HepG2 (cell line): ENCODE measurements around the gene LSM2. TPM values are rescaled to one million over a fixed set of nuclear protein-coding genes. Genes with fewer than 3 reads are reported as not detected.

Experiments used
- ATAC-seq: fragments of 200-7000 bp; cut with Tn5 transposase; 3 replicates; pipeline ENCODE4 v1.9.1; 2020; ENCODE audit warnings: mild to moderate bottlenecking, moderate library complexity
- BruUV-seq: library from RNA; stranded (reverse); fragments of 400-500 nt; replicated peaks from 2 replicates; lab custom pipeline; 2021; lab: Mats Ljungman, UMichigan
- CTCF ChIA-PET: fragments of 300-600 bp; formaldehyde crosslinking; extraction: SDS; loops from one replicate; lab custom pipeline; 2021; ENCODE audit warnings: low total read pairs, inconsistent platforms, low intra/inter-chr PET ratio; lab: Yijun Ruan, JAX
- POLR2A ChIA-PET: fragments of 350-600 bp; sonication (Branson Sonifier 250); formaldehyde crosslinking; loops from one replicate; lab custom pipeline; 2020; ENCODE audit warnings: antibody characterized with exemption, inconsistent platforms; lab: Yijun Ruan, JAX
- DNase-seq: peaks from one replicate; pipeline ENCODE4 v3.0.0-alpha.2; 2015; ENCODE audit warnings: low spot score
- FAIRE-seq: peaks from 3 replicates; lab custom pipeline; 2011; peaks lifted over from hg19 to GRCh38; lab: Jason Lieb, UNC
- H2AFZ ChIP-seq: one replicate; pipeline ENCODE4 v1.6.1; 2011; ENCODE audit warnings: low read length, inconsistent platforms
- H3K27ac ChIP-seq: fragments of 300-600 bp; 3 replicates; pipeline ENCODE4 v1.8.0; 2011; ENCODE audit warnings: mixed run types, mild to moderate bottlenecking, mixed read lengths, low read length, inconsistent platforms; ENCODE audit not compliant: insufficient read depth; ENCODE audit errors: extremely low read length
- H3K27me3 ChIP-seq, 2 experiments: fragments of 200-600 bp in 1 of 2; 2 replicates in 1 of 2; 3 replicates in 1 of 2; pipeline versions ENCODE4 v1.6.0 to v1.8.0; 2011; ENCODE audit warnings: low read length in 2 of 2, mild to moderate bottlenecking in 2 of 2, moderate library complexity in 2 of 2, inconsistent platforms in 1 of 2; ENCODE audit not compliant: insufficient read depth in 2 of 2, control insufficient read depth in 1 of 2
- H3K36me3 ChIP-seq, 2 experiments: fragments of 200-600 bp in 1 of 2; replicated peaks in 1 of 2; 2 replicates in 1 of 2; 3 replicates in 1 of 2; pipeline versions ENCODE4 v1.5.1 to v1.8.0; 2011; ENCODE audit warnings: low read length in 2 of 2, inconsistent platforms in 1 of 2; ENCODE audit not compliant: insufficient read depth in 2 of 2, control insufficient read depth in 1 of 2
- H3K4me1 ChIP-seq: 2 replicates; pipeline ENCODE4 v1.5.1; 2012; ENCODE audit warnings: low read length, inconsistent platforms; ENCODE audit not compliant: insufficient read depth
- H3K4me2 ChIP-seq: 2 replicates; pipeline ENCODE4 v1.6.0; 2011; ENCODE audit warnings: low read depth, low read length, inconsistent platforms
- H3K4me3 ChIP-seq, 3 experiments: fragments of 200-600 bp in 1 of 3; sonication (generic), shearing (Covaris generic) in 1 of 3; replicated peaks in 1 of 3; 2 replicates each; pipeline ENCODE4 v1.5.1; 2011 to 2016; ENCODE audit warnings: low read length in 3 of 3, inconsistent platforms in 2 of 3, low read depth in 2 of 3, mild to moderate bottlenecking in 2 of 3, control low read depth in 1 of 3, mixed read lengths in 1 of 3; ENCODE audit not compliant: insufficient read depth in 1 of 3
- H3K79me2 ChIP-seq: one replicate; pipeline ENCODE4 v1.6.1; 2011; ENCODE audit warnings: low read length, inconsistent platforms; ENCODE audit not compliant: insufficient read depth
- H3K9ac ChIP-seq: 2 replicates; pipeline ENCODE4 v1.6.0; 2011; ENCODE audit warnings: mild to moderate bottlenecking, low read depth, low read length, inconsistent platforms; ENCODE audit not compliant: insufficient read depth
- H3K9me3 ChIP-seq: 2 replicates; pipeline ENCODE4 v1.5.1; 2012; ENCODE audit warnings: mild to moderate bottlenecking, low read length
- H4K20me1 ChIP-seq: 2 replicates; pipeline ENCODE4 v1.6.0; 2011; ENCODE audit warnings: inconsistent platforms, mild to moderate bottlenecking, low read length, moderate library complexity; ENCODE audit not compliant: insufficient read depth
- EED ChIP-seq: sonication (generic); formaldehyde crosslinking; IDR thresholded peaks from 2 replicates; pipeline ENCODE4 v1.5.0; 2020; ENCODE audit warnings: mild to moderate bottlenecking, missing genetic modification reagents
- GMEB1 ChIP-seq: sonication (generic); formaldehyde crosslinking; IDR thresholded peaks from 2 replicates; pipeline ENCODE4 v1.5.1; 2020; ENCODE audit warnings: missing genetic modification reagents, mild to moderate bottlenecking, borderline replicate concordance
- HDAC2 ChIP-seq: sonication (generic); formaldehyde crosslinking; IDR thresholded peaks from 2 replicates; pipeline ENCODE4 v1.4.0; 2020; ENCODE audit warnings: missing genetic modification reagents
- KLF12 ChIP-seq: sonication (generic); formaldehyde crosslinking; IDR thresholded peaks from 2 replicates; pipeline ENCODE4 v1.4.0; 2020; ENCODE audit warnings: missing genetic modification reagents, borderline replicate concordance
- TBP ChIP-seq: sonication (generic); formaldehyde crosslinking; IDR thresholded peaks from 2 replicates; pipeline ENCODE4 v1.5.0; 2020; ENCODE audit warnings: missing genetic modification reagents
- THAP9 ChIP-seq: sonication (generic); formaldehyde crosslinking; IDR thresholded peaks from 2 replicates; pipeline ENCODE4; 2020; ENCODE audit warnings: missing genetic modification reagents, mild to moderate bottlenecking, borderline replicate concordance
- TMF1 ChIP-seq: sonication (generic); formaldehyde crosslinking; IDR thresholded peaks from 2 replicates; pipeline ENCODE4 v1.8.1; 2022; ENCODE audit warnings: low read depth, missing genetic modification reagents
- ZNF24 ChIP-seq: fragments of 450-650 bp; IDR thresholded peaks from 2 replicates; pipeline ENCODE4 v1.6.1; 2017; ENCODE audit warnings: antibody characterized with exemption, mild to moderate bottlenecking
- ZNF513 ChIP-seq: sonication (generic); formaldehyde crosslinking; conservative IDR thresholded peaks from 2 replicates; pipeline ENCODE4 v1.5.0; 2020; ENCODE audit warnings: missing genetic modification reagents
- ZNF609 ChIP-seq: sonication (generic); formaldehyde crosslinking; IDR thresholded peaks from 2 replicates; pipeline ENCODE4 v1.4.0; 2020; ENCODE audit warnings: mild to moderate bottlenecking, missing genetic modification reagents, borderline replicate concordance
- ZNF720 ChIP-seq: sonication (generic); formaldehyde crosslinking; IDR thresholded peaks from 2 replicates; pipeline ENCODE4 v1.4.0; 2020; ENCODE audit warnings: missing genetic modification reagents
- WGBS: methylation state at CpG from one replicate; pipeline ENCODE4 v1.1.6; 2017; ENCODE audit warnings: low lambda C conversion rate; 5-methylcytosine and 5-hydroxymethylcytosine counted together
- in situ Hi-C: cut with HindIII; loops from 2 replicates; pipeline ENCODE4 v1.10.0; 2017; ENCODE audit warnings: low pct_unique_long_range_greater_than_20kb; ENCODE audit not compliant: extremely low pct_ligation_motif_present
- intact Hi-C: fragments of 100-400 bp; cut with micrococcal nuclease; formaldehyde crosslinking; loops from one replicate; pipeline ENCODE4 v1.10.0; 2022; ENCODE audit not compliant: unreplicated experiment
- polyA plus RNA-seq, 8 experiments: library from polyadenylated mRNA; depleted of rRNA in 3 of 8; stranded (reverse) in 7 of 8; unstranded in 1 of 8; fragments of >200 nt; fragmentation: Illumina TruSeq in 4 of 8; extraction: Trizol in 4 of 8; gene quantifications; 2 replicates each; pipeline versions ENCODE4 v1.2.1 to v1.2.3, GENCODE V29; 2011 to 2016; ENCODE audit warnings: low read depth in 4 of 8, missing spikeins in 1 of 8, mixed read lengths in 1 of 8; ENCODE audit not compliant: insufficient read depth in 1 of 8
- total RNA-seq, 5 experiments: library from RNA; depleted of rRNA; stranded (reverse); fragments of >200 nt; fragmentation: Illumina TruSeq; extraction: Trizol; gene quantifications; 2 replicates each; pipeline ENCODE4 v1.2.3, GENCODE V29; 2016; ENCODE audit warnings: low read depth in 1 of 5

The LSM2 gene
- total and polyA plus RNA-seq, 2 of the 13 experiments (the other 11 are each of a cell fraction or from before 2014, with no cell fraction given): 69.4 to 90.5 TPM

- ChIA-PET CTCF (no interaction called here), POLR2A (interaction anchor here (0.9 to 8.2 kb wide), 25 partner anchors 10 to 235 kb away, joined by 3 to 66 read pairs (median 6); partner anchors contain the start of genes BAG6, C6orf47, CLIC1 and DDX39B)
- peak; percentile 65 for ATAC-seq
- Histone ChIP-seq H3K36me3 (peaks cover 23 to 27% of the 10 kb centered on the region in 2 experiments), H2AFZ (no peak within 1 kb of the TSS), H4K20me1 (no peaks in the 10 kb centered on the region), H3K4me2 (peak within 1 kb of the TSS; percentile 88), H3K27me3 (no peaks in the 10 kb centered on the region), H3K9ac (peak within 1 kb of the TSS; percentile 62), H3K79me2 (no peaks in the 10 kb centered on the region), H3K9me3 (no peaks in the 10 kb centered on the region), H3K4me3 (peak within 1 kb of the TSS; percentile 45 to 72 (median 48)), H3K4me1 (peaks cover 57% of the 10 kb centered on the region), H3K27ac (peak within 1 kb of the TSS; percentile 70)
- peak; percentile 86 for FAIRE-seq
- intact Hi-C loops: loop anchor here (10.0 kb wide), 1 partner anchor 148 kb away; the partner anchor contains the start of gene C2
- in situ Hi-C loops: no loop called here
- BruUV-seq: no TSS peak
- 17% methylated on average over 13 of the region's 15 CpGs for WGBS
- DNase-seq: peak; percentile 85
- TF ChIP-seq TBP (no peak), KLF12 (CRISPR knock-in tag) (no peak), ZNF24 (no peak), EED (CRISPR knock-in tag) (no peak), HDAC2 (CRISPR knock-in tag) (no peak; the same call in none of the 2 replicates), THAP9 (CRISPR knock-in tag) (no peak; the same call in 1 of the 2 replicates), GMEB1 (CRISPR knock-in tag) (peak; percentile 53; the same call in 1 of the 2 replicates), ZNF609 (CRISPR knock-in tag) (no peak), ZNF513 (no peak), ZNF720 (CRISPR knock-in tag) (no peak), TMF1 (CRISPR knock-in tag) (no peak)
Observed at GRCh38 chr6:31776989-31777666, 29.6 kb downstream of the LSM2 start, which contains the start of gene VWA7. TSS of gene VWA7 (minus strand) at chr6:31777328. CDS start at chr6:31776779, 549 bp downstream.
